Adrenal gland (tissue), 12 donors: Measurements from ENCODE around the gene NOL12. TPM values are rescaled to one million over a fixed set of nuclear protein-coding genes. Genes with fewer than 3 reads are reported as not detected.
A peak's percentile ranks its signal among the peaks of the same experiment; 100 is the strongest.

Experiments used
- DNase-seq, 7 donors: peaks; one replicate each; pipeline ENCODE4 v3.0.0-alpha.2; 2019 to 2020
- H3K27ac ChIP-seq, 5 donors: fragments of 200-600 bp; sonication (generic) in 4 of 5; 1 replicate in 3 of 5; 2 replicates in 2 of 5; pipeline versions ENCODE4 v1.5.1 to v1.8.0; 2016 to 2020; ENCODE audit warnings: mild to moderate bottlenecking in 1 of 5
- H3K27me3 ChIP-seq: fragments of 200-600 bp; 2 replicates; pipeline ENCODE4 v1.8.0; 2021
- H3K36me3 ChIP-seq, 2 donors: fragments of 200-600 bp; replicated peaks in 1 of 2; 1 replicate in 1 of 2; 2 replicates in 1 of 2; pipeline versions ENCODE4 v1.5.1 to v1.8.0; 2018 to 2022
- H3K4me1 ChIP-seq, 2 donors: fragments of 200-600 bp; replicated peaks in 1 of 2; 1 replicate in 1 of 2; 2 replicates in 1 of 2; pipeline versions ENCODE4 v1.5.1 to v1.8.0; 2018 to 2021
- H3K4me3 ChIP-seq, 4 donors: fragments of 200-600 bp; sonication (generic) in 3 of 4; one replicate each; pipeline ENCODE4 v1.5.1; 2016 to 2018
- H3K9me3 ChIP-seq, 3 donors: fragments of 200-600 bp; sonication (generic) in 1 of 3; replicated peaks in 1 of 3; 1 replicate in 2 of 3; 2 replicates in 1 of 3; pipeline versions ENCODE4 v1.5.1 to v1.8.0; 2016 to 2021
- POLR2A ChIP-seq, 2 donors: fragments of 450-650 bp; IDR thresholded peaks; one replicate each; pipeline ENCODE4 v1.6.1; 2017; ENCODE audit warnings: antibody characterized with exemption in 2 of 2, mild to moderate bottlenecking in 2 of 2, moderate library complexity in 1 of 2
- WGBS, 4 donors: extraction: QIAGEN DNeasy Blood & Tissue Kit in 2 of 4; methylation state at CpG; one replicate each; pipeline versions ENCODE4 v1.1.5 to v1.1.7; 2013 to 2017; 5-methylcytosine and 5-hydroxymethylcytosine counted together
- intact Hi-C, 2 donors: fragments of 100-400 bp; cut with DNase I; formaldehyde crosslinking; loops; one replicate each; pipeline versions ENCODE4 v1.14.1 to v1.15.0; 2022 to 2023
- polyA plus RNA-seq, 3 donors: library from polyadenylated mRNA; stranded (reverse); fragments of 200-250 nt in 2 of 3; fragments of 350-450 nt in 1 of 3; fragmentation: Illumina TruSeq in 1 of 3; extraction: RNeasy Lipid Tissue Mini Kit (QIAGEN cat#74804) in 1 of 3; gene quantifications; one replicate each; pipeline ENCODE4 v1.2.3, GENCODE V29; 2013 to 2014
- total RNA-seq, 9 donors: library from RNA; depleted of rRNA in 4 of 9; stranded (reverse); fragments of >200 nt in 4 of 9; fragments of 120-200 nt in 1 of 9; fragmentation: NEBNext Ultra II Directional in 1 of 9; extraction: Animal tissue kit (Norgen Biotek cat#: 25700) in 1 of 9; gene quantifications; one replicate each; pipeline versions ENCODE4 v1.1.0 to v1.2.4, GENCODE V29; 2013 to 2023
- TF ChIP-seq, protein P1 (sequence below), 6 experiments: fragments of 450-650 bp in 4 of 6; fragments of 200-600 bp in 2 of 6; sonication (generic) in 1 of 6; IDR thresholded peaks; 1 replicate in 5 of 6; 2 replicates in 1 of 6; pipeline versions ENCODE4 v1.5.1 to v1.8.0; 2016 to 2021; ENCODE audit warnings: antibody characterized with exemption in 6 of 6, mild to moderate bottlenecking in 2 of 6, moderate library complexity in 1 of 6
- donor health status: healthy with polysubstance abuse.
- donor health status: Bipolar disorder and iron deficiency.
- donor health status: DM: yes; HTN: yes; CAD: no.
- donor health status: DM: no; HTN: no; CAD: no.
- donor health status: DM: no; HTN: no; CAD: no.
- donor health status: DM: yes; HTN: yes; CAD: no.

The NOL12 gene
- total and polyA plus RNA-seq, 12 donors: 23.2 to 90.7 (median 39.3) TPM

DNA sequence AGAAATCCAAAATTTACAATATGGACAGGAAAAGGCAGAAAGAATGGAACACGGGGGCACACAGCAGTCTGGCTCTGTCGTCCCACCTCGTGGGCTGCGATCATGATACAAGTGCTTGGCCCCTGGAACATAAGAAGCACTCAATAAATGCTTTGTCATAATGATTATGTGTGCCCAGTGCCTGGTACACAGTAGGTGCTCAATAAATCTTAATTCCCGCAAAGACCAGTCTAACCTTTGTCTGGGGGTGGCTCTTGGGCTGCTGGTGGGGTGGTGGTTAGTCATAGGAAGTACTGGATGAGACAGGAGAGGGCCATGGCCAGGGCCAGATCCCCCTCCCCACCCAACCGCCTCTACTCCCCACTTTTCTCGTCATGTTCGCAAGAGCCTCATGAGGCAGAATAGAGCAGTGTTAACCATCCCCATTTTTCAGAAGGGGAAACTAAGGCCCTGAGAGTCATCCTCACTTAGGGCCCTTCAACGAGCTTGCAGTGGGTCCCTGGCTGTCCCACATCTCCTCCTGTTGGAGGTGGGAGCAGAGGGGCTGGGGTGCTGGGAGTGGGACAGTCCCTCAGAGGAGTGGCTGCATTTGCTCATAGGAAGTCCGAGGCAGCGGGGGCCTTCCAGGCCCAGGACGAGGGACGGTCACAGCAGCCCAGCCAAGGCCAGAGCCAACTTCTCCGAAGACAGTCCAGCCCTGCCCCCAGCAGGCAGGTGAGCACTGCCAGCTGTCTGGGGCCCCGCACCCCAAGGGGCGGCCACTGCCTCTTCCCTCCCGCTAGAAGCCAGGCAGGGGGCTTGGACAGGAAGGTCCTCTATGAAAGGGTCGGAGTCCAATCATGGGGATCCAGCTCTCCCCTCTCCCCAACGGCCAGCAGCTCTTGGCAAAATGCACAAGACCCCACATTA lies 46.8 kb downstream of the NOL12 start:
- H3K27me3 ChIP-seq: no peaks in the 10 kb centered on the region
- H3K27ac ChIP-seq: peak overlapping the region in 1 of 5 donors; percentile 65
- H3K9me3 ChIP-seq: no peaks in the 10 kb centered on the region
- no peak for DNase-seq
- no peaks in the 10 kb centered on the region for H3K36me3 ChIP-seq
- H3K4me1 ChIP-seq: peaks cover 0 to 6% of the 10 kb centered on the region in 2 donors
- H3K4me3 ChIP-seq: no peak overlapping the region
- 82 to 87% (median 86%) methylated on average over 12 to 19 of the region's 19 CpGs for WGBS, 4 donors
- TF ChIP-seq POLR2A (IDR thresholded peaks at IDR 0.05): no peak
- TF ChIP-seq, protein P1, sequence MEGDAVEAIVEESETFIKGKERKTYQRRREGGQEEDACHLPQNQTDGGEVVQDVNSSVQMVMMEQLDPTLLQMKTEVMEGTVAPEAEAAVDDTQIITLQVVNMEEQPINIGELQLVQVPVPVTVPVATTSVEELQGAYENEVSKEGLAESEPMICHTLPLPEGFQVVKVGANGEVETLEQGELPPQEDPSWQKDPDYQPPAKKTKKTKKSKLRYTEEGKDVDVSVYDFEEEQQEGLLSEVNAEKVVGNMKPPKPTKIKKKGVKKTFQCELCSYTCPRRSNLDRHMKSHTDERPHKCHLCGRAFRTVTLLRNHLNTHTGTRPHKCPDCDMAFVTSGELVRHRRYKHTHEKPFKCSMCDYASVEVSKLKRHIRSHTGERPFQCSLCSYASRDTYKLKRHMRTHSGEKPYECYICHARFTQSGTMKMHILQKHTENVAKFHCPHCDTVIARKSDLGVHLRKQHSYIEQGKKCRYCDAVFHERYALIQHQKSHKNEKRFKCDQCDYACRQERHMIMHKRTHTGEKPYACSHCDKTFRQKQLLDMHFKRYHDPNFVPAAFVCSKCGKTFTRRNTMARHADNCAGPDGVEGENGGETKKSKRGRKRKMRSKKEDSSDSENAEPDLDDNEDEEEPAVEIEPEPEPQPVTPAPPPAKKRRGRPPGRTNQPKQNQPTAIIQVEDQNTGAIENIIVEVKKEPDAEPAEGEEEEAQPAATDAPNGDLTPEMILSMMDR (IDR thresholded peaks at IDR 0.05): no peak
- intact Hi-C loops: no loop called here

DNA sequence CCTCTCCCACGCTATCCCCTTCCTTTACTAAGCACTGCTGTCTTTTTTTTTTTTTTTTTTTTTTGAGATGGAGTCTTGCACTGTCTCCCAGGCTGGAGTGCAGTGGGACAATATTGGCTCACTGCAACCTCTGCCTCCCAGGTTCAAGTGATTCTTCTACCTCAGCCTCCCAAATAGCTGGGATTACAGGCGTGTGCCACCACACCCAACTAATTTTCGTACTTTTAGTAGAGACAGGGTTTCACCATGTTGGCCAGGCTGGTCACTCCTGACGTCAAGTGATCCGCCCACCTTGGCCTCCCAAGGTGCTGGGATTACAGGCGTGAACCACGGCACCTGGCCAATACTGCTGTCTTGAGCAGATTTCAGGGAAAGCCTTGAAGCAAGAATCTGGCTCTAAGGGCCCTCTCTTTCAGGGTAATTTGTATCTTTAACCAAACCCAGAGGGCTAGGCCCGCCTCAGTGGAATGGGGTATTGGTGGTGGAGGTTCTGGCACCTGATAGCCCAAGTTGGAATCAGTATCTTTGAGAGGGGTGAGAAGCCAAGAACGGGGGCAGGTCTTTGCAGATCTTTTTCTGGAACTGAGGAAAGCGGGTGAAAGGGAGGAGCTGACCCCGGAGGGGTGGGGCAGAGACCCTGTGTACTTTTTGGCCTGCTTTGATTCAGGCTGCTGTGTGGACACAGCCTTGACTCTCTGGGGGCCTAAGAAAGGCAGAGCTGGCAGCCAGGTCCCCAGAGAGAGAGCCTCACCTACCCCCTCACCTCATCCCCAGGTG lies 47.7 kb downstream of the NOL12 start:
- 86 to 91% (median 87%) methylated on average over 11 of the region's 11 CpGs for WGBS, 4 donors
- H3K9me3 ChIP-seq: no peaks in the 10 kb centered on the region
- DNase-seq: peak in 1 of 7 donors; percentile 24
- no peak overlapping the region for H3K4me3 ChIP-seq
- no peaks in the 10 kb centered on the region for H3K4me1 ChIP-seq
- peak overlapping the region in 1 of 5 donors; percentile 65 for H3K27ac ChIP-seq
- TF ChIP-seq, protein P1 (IDR thresholded peaks at IDR 0.05): no peak
- TF ChIP-seq POLR2A (IDR thresholded peaks at IDR 0.05): no peak
- H3K36me3 ChIP-seq: no peaks in the 10 kb centered on the region
- intact Hi-C loops: no loop called here
- no peaks in the 10 kb centered on the region for H3K27me3 ChIP-seq

DNA sequence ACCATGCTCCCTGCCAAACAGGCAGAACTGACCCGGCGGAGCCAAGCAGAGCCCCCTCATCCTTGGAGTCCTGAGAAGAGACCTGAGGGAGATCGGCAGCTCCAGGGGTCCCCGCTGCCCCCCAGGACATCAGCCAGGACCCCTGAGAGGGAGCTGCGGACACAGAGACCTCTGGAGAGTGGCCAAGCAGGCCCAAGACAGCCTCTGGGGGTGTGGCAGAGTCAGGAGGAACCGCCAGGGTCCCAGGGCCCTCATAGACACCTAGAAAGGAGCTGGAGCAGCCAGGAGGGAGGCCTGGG lies 48.2 kb downstream of the NOL12 start:
- TF ChIP-seq, protein P1 (IDR thresholded peaks at IDR 0.05): no peak
- 81 to 100% (median 84%) methylated on average over 2 to 6 of the region's 6 CpGs for WGBS, 4 donors
- H3K27ac ChIP-seq: peak overlapping the region in 2 of 5 donors; percentile 5 to 60
- H3K4me1 ChIP-seq: no peaks in the 10 kb centered on the region
- H3K36me3 ChIP-seq: no peaks in the 10 kb centered on the region
- H3K9me3 ChIP-seq: no peaks in the 10 kb centered on the region
- no peaks in the 10 kb centered on the region for H3K27me3 ChIP-seq
- peak in 1 of 7 donors; percentile 26 for DNase-seq
- intact Hi-C loops: no loop called here
- no peak overlapping the region for H3K4me3 ChIP-seq

DNA sequence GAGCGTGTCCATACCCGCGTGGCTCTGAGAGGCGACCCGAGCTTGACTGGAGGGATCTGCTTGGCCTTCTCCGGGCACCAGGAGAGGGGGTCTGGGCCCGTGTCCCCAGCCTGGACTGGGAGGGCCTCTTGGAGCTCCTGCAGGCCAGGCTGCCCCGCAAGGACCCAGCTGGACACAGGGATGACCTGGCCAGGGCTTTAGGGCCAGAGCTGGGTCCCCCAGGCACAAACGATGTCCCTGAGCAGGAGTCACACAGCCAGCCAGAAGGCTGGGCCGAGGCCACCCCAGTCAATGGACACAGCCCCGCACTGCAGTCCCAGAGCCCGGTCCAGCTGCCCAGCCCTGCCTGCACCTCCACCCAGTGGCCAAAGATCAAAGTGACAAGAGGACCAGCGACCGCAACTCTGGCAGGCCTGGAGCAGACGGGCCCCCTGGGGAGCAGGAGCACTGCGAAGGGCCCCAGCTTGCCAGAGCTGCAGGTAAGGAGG lies 48.9 kb downstream of the NOL12 start:
- Histone ChIP-seq H3K36me3 (no peaks in the 10 kb centered on the region), H3K27ac (peak overlapping the region in 2 of 5 donors; percentile 5 to 60), H3K4me1 (no peaks in the 10 kb centered on the region), H3K9me3 (no peaks in the 10 kb centered on the region), H3K27me3 (no peaks in the 10 kb centered on the region), H3K4me3 (no peak overlapping the region)
- TF ChIP-seq POLR2A (IDR thresholded peaks at IDR 0.05): no peak
- TF ChIP-seq, protein P1 (IDR thresholded peaks at IDR 0.05): peak; percentile 42 to 78 (median 64)
- peak in 6 of 7 donors; percentile 80 to 86 (median 83) for DNase-seq
- WGBS, 4 donors: 46 to 70% (median 56%) methylated on average over 5 to 16 of the region's 16 CpGs
- intact Hi-C loops: loop anchor here in 1 of 2 donors (5.0 kb wide), 2 partner anchors 38 to 93 kb away; partner anchors contain the start of gene TRIOBP
